ENCODE results near the gene CD93.

- TF ChIP-seq POLR2A (IDR thresholded peaks at IDR 0.05) (no peak), CTCF (IDR thresholded peaks at IDR 0.05) (no peak), POLR2AphosphoS5 (IDR thresholded peaks at IDR 0.05) (no peak), EP300 (IDR thresholded peaks at IDR 0.05; ENCODE audit: low read depth) (no peak)
These were observed 8.8 kb downstream of the CD93 start for GRCh38 chr20:23077277-23077676.

Data from transverse colon (tissue), 4 donors.